ENCODE measurements around the gene GRPR. TPM values are rescaled to one million over a fixed set of nuclear protein-coding genes. Genes with fewer than 3 reads are reported as not detected.
A peak's percentile ranks its signal among the peaks of the same experiment; 100 is the strongest.
"Not testable (repeated sequence)": the region's sequence is repeated elsewhere in the genome, so short reads cannot be mapped to it uniquely, and the experiment has no call there.

GRPR gene
- polyA plus RNA-seq, 1 donor from 2014 or later: 0.25 TPM

GRCh38 chrX:16144420-16144819, 21.1 kb downstream of the GRPR start:
- Mint-ChIP-seq H3K4me1 (no peaks in the 10 kb centered on the region), H3K27me3 (peaks cover 17% of the 10 kb centered on the region), H3K9me3 (peaks cover 0 to 7% (median 1%) of the 10 kb centered on the region in 3 donors), H3K36me3 (no peaks in the 10 kb centered on the region), H3K4me3 (no peak overlapping the region), H3K27ac (no peak overlapping the region)

GRCh38 chrX:16145093-16145492, 21.7 kb downstream of the GRPR start:
- peaks cover 17% of the 10 kb centered on the region for H3K27me3 Mint-ChIP-seq
- not testable (repeated sequence) for H3K4me3 Mint-ChIP-seq, H3K4me1 Mint-ChIP-seq, H3K36me3 Mint-ChIP-seq, H3K9me3 Mint-ChIP-seq, H3K27ac Mint-ChIP-seq

- H3K36me3 Mint-ChIP-seq: no peaks in the 10 kb centered on the region
- peaks cover 0 to 7% (median 1%) of the 10 kb centered on the region in 3 donors for H3K9me3 Mint-ChIP-seq
- peaks cover 17% of the 10 kb centered on the region for H3K27me3 Mint-ChIP-seq
These were observed 22.3 kb downstream of the GRPR start for GRCh38 chrX:16145656-16146055.

GRCh38 chrX:16148896-16149295, 25.5 kb downstream of the GRPR start:
- H3K27ac Mint-ChIP-seq: no peak overlapping the region
- H3K9me3 Mint-ChIP-seq: peaks cover 0 to 7% (median under 1%) of the 10 kb centered on the region in 3 donors
- no peaks in the 10 kb centered on the region for H3K36me3 Mint-ChIP-seq
- H3K4me1 Mint-ChIP-seq: no peaks in the 10 kb centered on the region
- H3K4me3 Mint-ChIP-seq: no peak overlapping the region
- H3K27me3 Mint-ChIP-seq: peaks cover 11% of the 10 kb centered on the region

More at GRCh38 chrX:16145656-16146055, 22.3 kb downstream of the GRPR start:
- H3K4me1 Mint-ChIP-seq: no peaks in the 10 kb centered on the region
- H3K4me3 Mint-ChIP-seq: no peak overlapping the region
- H3K27ac Mint-ChIP-seq: no peak overlapping the region

- no peak overlapping the region for H3K4me3 Mint-ChIP-seq
- H3K36me3 Mint-ChIP-seq: peaks cover 1% of the 10 kb centered on the region
- H3K27me3 Mint-ChIP-seq: peaks cover 9% of the 10 kb centered on the region
- H3K9me3 Mint-ChIP-seq: peaks cover 0 to 2% (median 0%) of the 10 kb centered on the region in 3 donors
- no peak overlapping the region for H3K27ac Mint-ChIP-seq
- H3K4me1 Mint-ChIP-seq: no peaks in the 10 kb centered on the region
These were observed 32.3 kb downstream of the GRPR start for GRCh38 chrX:16155581-16156096.

GRCh38 chrX:16156692-16157331, 33.4 kb downstream of the GRPR start:
- Mint-ChIP-seq H3K27me3 (peaks cover 10% of the 10 kb centered on the region), H3K4me3 (no peak overlapping the region)

GRCh38 chrX:16160729-16161128, 37.4 kb downstream of the GRPR start:
- Mint-ChIP-seq H3K36me3 (peaks cover 4% of the 10 kb centered on the region), H3K27ac (no peak overlapping the region), H3K27me3 (peaks cover 15% of the 10 kb centered on the region), H3K4me3 (no peak overlapping the region), H3K9me3 (peaks cover 0 to 2% (median 0%) of the 10 kb centered on the region in 3 donors), H3K4me1 (no peaks in the 10 kb centered on the region)

More at GRCh38 chrX:16156692-16157331, 33.4 kb downstream of the GRPR start:
- Mint-ChIP-seq H3K36me3 (peaks cover 1% of the 10 kb centered on the region), H3K4me1 (no peaks in the 10 kb centered on the region), H3K27ac (no peak overlapping the region), H3K9me3 (peaks cover 0 to 2% (median 0%) of the 10 kb centered on the region in 3 donors)

GRCh38 chrX:16161173-16161572, 37.8 kb downstream of the GRPR start:
- H3K4me1 Mint-ChIP-seq, H3K4me3 Mint-ChIP-seq, H3K36me3 Mint-ChIP-seq, H3K9me3 Mint-ChIP-seq, H3K27ac Mint-ChIP-seq: not testable (repeated sequence)
- peaks cover 15% of the 10 kb centered on the region for H3K27me3 Mint-ChIP-seq

GRCh38 chrX:16162391-16162790, 39.0 kb downstream of the GRPR start:
- Mint-ChIP-seq H3K4me3 (no peak overlapping the region), H3K27me3 (peaks cover 12% of the 10 kb centered on the region), H3K4me1 (no peaks in the 10 kb centered on the region), H3K9me3 (peaks cover 0 to 3% (median 2%) of the 10 kb centered on the region in 3 donors), H3K36me3 (peaks cover 4% of the 10 kb centered on the region), H3K27ac (no peak overlapping the region)

- no peak overlapping the region for H3K27ac Mint-ChIP-seq
- no peaks in the 10 kb centered on the region for H3K4me1 Mint-ChIP-seq
- peaks cover 0 to 3% (median 2%) of the 10 kb centered on the region in 3 donors for H3K9me3 Mint-ChIP-seq
- H3K4me3 Mint-ChIP-seq: no peak overlapping the region
- H3K27me3 Mint-ChIP-seq: peaks cover 16% of the 10 kb centered on the region
- peaks cover 4% of the 10 kb centered on the region for H3K36me3 Mint-ChIP-seq
These were observed 41.4 kb downstream of the GRPR start for GRCh38 chrX:16164748-16165147.

GRCh38 chrX:16167181-16167580, 43.8 kb downstream of the GRPR start, which contains the start of gene MAGEB17:
Gene MAGEB17, plus strand, starts transcription at chrX:16167481. Its CDS starts 2,902 bp downstream, at chrX:16170383.
- no peaks in the 10 kb centered on the region for H3K4me1 Mint-ChIP-seq
- no peak within 1 kb of the TSS for H3K4me3 Mint-ChIP-seq
- H3K36me3 Mint-ChIP-seq: peaks cover 4% of the 10 kb centered on the region
- peaks cover 0 to 3% (median 0%) of the 10 kb centered on the region in 3 donors for H3K9me3 Mint-ChIP-seq
- no peak within 1 kb of the TSS for H3K27ac Mint-ChIP-seq
- peaks cover 18% of the 10 kb centered on the region for H3K27me3 Mint-ChIP-seq

- no peaks in the 10 kb centered on the region for H3K36me3 Mint-ChIP-seq
- H3K27ac Mint-ChIP-seq: no peak overlapping the region
- peaks cover 0 to 1% (median 0%) of the 10 kb centered on the region in 3 donors for H3K9me3 Mint-ChIP-seq
- H3K27me3 Mint-ChIP-seq: peaks cover 20% of the 10 kb centered on the region
- H3K4me1 Mint-ChIP-seq: no peaks in the 10 kb centered on the region
- H3K4me3 Mint-ChIP-seq: no peak overlapping the region
These were observed 47.7 kb downstream of the GRPR start for GRCh38 chrX:16171039-16171438.

- Mint-ChIP-seq H3K4me3 (no peak overlapping the region), H3K27me3 (peaks cover 20% of the 10 kb centered on the region), H3K27ac (no peak overlapping the region), H3K4me1 (no peaks in the 10 kb centered on the region), H3K9me3 (no peaks in the 10 kb centered on the region), H3K36me3 (no peaks in the 10 kb centered on the region)
These were observed 48.6 kb downstream of the GRPR start for GRCh38 chrX:16171944-16172343.

- no peak overlapping the region for H3K4me3 Mint-ChIP-seq
- no peak overlapping the region for H3K27ac Mint-ChIP-seq
- H3K36me3 Mint-ChIP-seq: no peaks in the 10 kb centered on the region
- H3K9me3 Mint-ChIP-seq: no peaks in the 10 kb centered on the region
- peaks cover 0 to 2% (median 2%) of the 10 kb centered on the region in 3 donors for H3K4me1 Mint-ChIP-seq
- H3K27me3 Mint-ChIP-seq: peaks cover 20% of the 10 kb centered on the region
These were observed 49.0 kb downstream of the GRPR start for GRCh38 chrX:16172391-16172790.

- Mint-ChIP-seq H3K4me3 (no peak overlapping the region), H3K9me3 (no peaks in the 10 kb centered on the region), H3K27ac (peak overlapping the region in 1 of 3 donors; percentile 12), H3K36me3 (peaks cover 2% of the 10 kb centered on the region), H3K4me1 (peaks cover 0 to 9% (median 4%) of the 10 kb centered on the region in 3 donors), H3K27me3 (peaks cover 11% of the 10 kb centered on the region)
These were observed 52.1 kb downstream of the GRPR start for GRCh38 chrX:16175329-16176061.

All from IgD-negative memory B cell (primary cell).